ENCODE results near the gene PCNA.

The PCNA gene

GRCh38 chr20:5156675-5157448 lies 37.1 kb upstream of the PCNA start:
- TF ChIP-seq CTCF (IDR thresholded peaks at IDR 0.05; ENCODE audit: low read length, missing control alignments), result no peak
- peak; percentile 48 for DNase-seq (ENCODE audit: low read depth)
- no peak overlapping the region for H3K4me3 ChIP-seq (replicated peaks; ENCODE audit: low read depth, low read length)

GRCh38 chr20:5155404-5155803 lies 35.6 kb upstream of the PCNA start:
- DNase-seq (ENCODE audit: low read depth), result no peak
- TF ChIP-seq CTCF (IDR thresholded peaks at IDR 0.05; ENCODE audit: low read length, missing control alignments), result no peak
- H3K4me3 ChIP-seq (replicated peaks; ENCODE audit: low read depth, low read length), result no peak overlapping the region

- TF ChIP-seq CTCF (IDR thresholded peaks at IDR 0.05; ENCODE audit: low read length, missing control alignments), result no peak
- DNase-seq (ENCODE audit: low read depth), result no peak
- H3K4me3 ChIP-seq (replicated peaks; ENCODE audit: low read depth, low read length), result no peak overlapping the region
Observed at GRCh38 chr20:5154543-5154925, 34.8 kb upstream of the PCNA start.

GRCh38 chr20:5153612-5154542 lies 34.1 kb upstream of the PCNA start:
- TF ChIP-seq CTCF (IDR thresholded peaks at IDR 0.05; ENCODE audit: low read length, missing control alignments), result no peak
- H3K4me3 ChIP-seq (replicated peaks; ENCODE audit: low read depth, low read length), result no peak overlapping the region
- no peak for DNase-seq (ENCODE audit: low read depth)

GRCh38 chr20:5153152-5153467 lies 33.4 kb upstream of the PCNA start:
- no peak for TF ChIP-seq CTCF (IDR thresholded peaks at IDR 0.05; ENCODE audit: low read length, missing control alignments)
- no peak overlapping the region for H3K4me3 ChIP-seq (replicated peaks; ENCODE audit: low read depth, low read length)

GRCh38 chr20:5150226-5151076 lies 30.7 kb upstream of the PCNA start:
- no peak overlapping the region for H3K4me3 ChIP-seq (replicated peaks; ENCODE audit: low read depth, low read length)
- DNase-seq (ENCODE audit: low read depth), result peak; percentile 49
- no peak for TF ChIP-seq CTCF (IDR thresholded peaks at IDR 0.05; ENCODE audit: low read length, missing control alignments)

More at GRCh38 chr20:5153152-5153467, 33.4 kb upstream of the PCNA start:
- DNase-seq (ENCODE audit: low read depth), result no peak

All from fibroblast of pulmonary artery (primary cell).